A673 (cell line): ENCODE results near the gene CDH23. TPM values are rescaled to one million over a fixed set of nuclear protein-coding genes. Genes with fewer than 3 reads are reported as not detected.

ENCODE experiments used
- BruUV-seq: library from RNA; stranded (reverse); fragments of 400-500 nt; replicated peaks from 2 replicates; lab custom pipeline; 2021; lab: Mats Ljungman, UMichigan
- CTCF ChIA-PET: fragments of 300-600 bp; sonication (Branson Sonifier 250); formaldehyde crosslinking; loops from one replicate; lab custom pipeline; 2022; ENCODE audit warnings: antibody characterized with exemption; lab: Charles Lee
- POLR2A ChIA-PET: fragments of 300-600 bp; sonication (Branson Sonifier 250); formaldehyde crosslinking; loops from one replicate; lab custom pipeline; 2022; ENCODE audit warnings: antibody characterized with exemption; ENCODE audit not compliant: low non-redundant PET; lab: Charles Lee
- DNase-seq: peaks from one replicate; pipeline ENCODE4 v3.0.0-alpha.2; 2015; ENCODE audit warnings: low spot score
- H3K27ac ChIP-seq: fragments of 200-600 bp; sonication (generic); 2 replicates; pipeline ENCODE4 v1.5.1; 2016; ENCODE audit warnings: mixed run types, low read depth, mild to moderate bottlenecking, mixed read lengths, antibody characterized with exemption, low read length; ENCODE audit not compliant: poor library complexity, severe bottlenecking
- H3K27me3 ChIP-seq: fragments of 200-600 bp; sonication (generic); replicated peaks from 2 replicates; pipeline ENCODE4 v1.6.1; 2017; ENCODE audit warnings: mixed run types, low read depth, mild to moderate bottlenecking, mixed read lengths, antibody characterized with exemption, low read length; ENCODE audit not compliant: insufficient read depth, poor library complexity
- H3K36me3 ChIP-seq: fragments of 200-600 bp; sonication (generic); 2 replicates; pipeline ENCODE4 v1.6.1; 2016; ENCODE audit warnings: mixed run types, mild to moderate bottlenecking, mixed read lengths, antibody characterized with exemption, low read length; ENCODE audit not compliant: insufficient read depth, poor library complexity, severe bottlenecking
- H3K4me1 ChIP-seq: fragments of 200-600 bp; sonication (generic); 2 replicates; pipeline ENCODE4 v1.6.1; 2017; ENCODE audit warnings: mixed run types, mild to moderate bottlenecking, mixed read lengths, antibody characterized with exemption, low read length; ENCODE audit not compliant: insufficient read depth, poor library complexity, severe bottlenecking
- H3K4me3 ChIP-seq: fragments of 200-600 bp; sonication (generic); 2 replicates; pipeline ENCODE4 v1.5.1; 2016; ENCODE audit warnings: low read depth, mixed run types, mild to moderate bottlenecking, mixed read lengths, low read length; ENCODE audit not compliant: poor library complexity, severe bottlenecking
- H3K9me3 ChIP-seq: fragments of 200-600 bp; sonication (generic); 2 replicates; pipeline ENCODE4 v1.6.1; 2016; ENCODE audit warnings: mixed run types, low read depth, mild to moderate bottlenecking, mixed read lengths, antibody characterized with exemption, low read length; ENCODE audit not compliant: poor library complexity, severe bottlenecking
- CTCF ChIP-seq: fragments of 300-800, 200-600 bp; sonication (generic); conservative IDR thresholded peaks from 2 replicates; pipeline ENCODE4 v1.5.1; 2017; ENCODE audit warnings: low read depth, mild to moderate bottlenecking, antibody characterized with exemption, low read length, moderate library complexity, mixed read lengths
- EZH2 ChIP-seq: fragments of 200-600 bp; sonication (generic); IDR thresholded peaks from 2 replicates; pipeline ENCODE4 v1.6.1; 2017; ENCODE audit warnings: borderline replicate concordance, low read depth, mild to moderate bottlenecking, mixed read lengths, antibody characterized with exemption, low read length; ENCODE audit not compliant: poor library complexity, severe bottlenecking
- intact Hi-C: fragments of 100-400 bp; cut with micrococcal nuclease; formaldehyde crosslinking; loops from one replicate; pipeline ENCODE4 v1.10.0; 2022; ENCODE audit not compliant: unreplicated experiment
- total RNA-seq: library from RNA; stranded (reverse); gene quantifications from 2 replicates; pipeline ENCODE4 v1.2.3, GENCODE V29; 2021

CDH23 gene
- total RNA-seq, 1 experiment from 2014 or later: 49.7 TPM

- Histone ChIP-seq H3K4me1 (no peaks in the 10 kb centered on the region), H3K4me3 (no peak overlapping the region), H3K27me3 (no peaks in the 10 kb centered on the region), H3K36me3 (peaks cover 3% of the 10 kb centered on the region), H3K9me3 (no peaks in the 10 kb centered on the region), H3K27ac (no peak overlapping the region)
- ChIA-PET POLR2A (no interaction called here), CTCF (no interaction called here)
- DNase-seq: no peak
- no peak for TF ChIP-seq EZH2
- no peak for TF ChIP-seq CTCF
- intact Hi-C loops: no loop called here
- BruUV-seq: no TSS peak
These were observed 340.5 kb downstream of the CDH23 start for GRCh38 chr10:71737001-71737833.

- Histone ChIP-seq H3K36me3 (peaks cover 3% of the 10 kb centered on the region), H3K9me3 (no peaks in the 10 kb centered on the region), H3K27me3 (no peaks in the 10 kb centered on the region), H3K4me3 (no peak overlapping the region), H3K4me1 (no peaks in the 10 kb centered on the region), H3K27ac (no peak overlapping the region)
- no peak for TF ChIP-seq EZH2
- TF ChIP-seq CTCF: no peak
- CTCF ChIA-PET: no interaction called here
- intact Hi-C loops: no loop called here
- POLR2A ChIA-PET: no interaction called here
- no TSS peak for BruUV-seq
- no peak for DNase-seq
These were observed 341.1 kb downstream of the CDH23 start for GRCh38 chr10:71737834-71738197.

GRCh38 chr10:71739358-71739900, 342.7 kb downstream of the CDH23 start:
- no peak for DNase-seq
- peaks cover 3% of the 10 kb centered on the region for H3K36me3 ChIP-seq
- intact Hi-C loops: no loop called here
- TF ChIP-seq EZH2 (no peak), CTCF (no peak)
- no peak overlapping the region for H3K27ac ChIP-seq
- no TSS peak for BruUV-seq
- CTCF ChIA-PET: no interaction called here
- POLR2A ChIA-PET: interaction anchor here (0.7 kb wide), 1 partner anchor 489 kb away, joined by 3 read pairs; no protein-coding TSS in a partner anchor
- H3K4me1 ChIP-seq: no peaks in the 10 kb centered on the region
- no peaks in the 10 kb centered on the region for H3K27me3 ChIP-seq
- no peak overlapping the region for H3K4me3 ChIP-seq
- no peaks in the 10 kb centered on the region for H3K9me3 ChIP-seq
